Measurements from ENCODE around the gene TTBK2. TPM values are rescaled to one million over a fixed set of nuclear protein-coding genes. Genes with fewer than 3 reads are reported as not detected.

Gene TTBK2
- total RNA-seq, 3 donors from 2014 or later (not counting 1 experiment from before 2014, with no cell fraction given): 17.5 to 25.9 (median 25.7) TPM

DNA sequence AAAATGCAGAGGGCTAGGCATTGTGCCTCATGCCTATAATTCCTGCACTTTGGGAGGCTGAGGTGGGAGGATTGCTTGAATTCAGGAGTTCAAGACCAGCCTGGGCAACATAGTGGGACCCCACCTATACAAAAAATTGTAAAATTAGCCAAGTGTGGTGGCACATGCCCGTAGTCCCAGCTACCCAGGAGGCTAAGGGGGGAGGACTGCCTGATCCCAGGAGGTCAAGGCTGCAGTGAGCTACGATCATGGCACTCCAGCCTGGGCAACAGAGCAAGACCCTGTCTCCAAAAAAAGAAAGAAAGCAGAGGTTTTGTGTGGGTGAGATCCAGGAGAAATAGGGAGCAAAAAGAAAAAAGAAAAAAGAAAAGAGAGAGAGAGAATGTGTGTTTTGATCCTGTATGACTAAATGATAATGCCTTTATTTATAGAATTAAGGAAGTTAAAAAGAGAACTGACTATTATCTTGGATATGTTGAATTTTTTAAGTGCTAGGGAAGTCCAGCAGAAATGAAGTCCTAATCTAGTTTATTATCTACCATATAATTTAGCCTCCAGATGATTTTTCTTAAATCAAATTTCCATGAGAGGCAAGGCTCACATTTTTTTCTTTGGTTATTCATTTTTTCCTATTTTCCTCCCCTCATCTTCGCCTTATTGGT, 4.8 kb downstream of the TTBK2 start:
- Mint-ChIP-seq H3K36me3 (no peaks in the 10 kb centered on the region), H3K4me3 (no peak overlapping the region), H3K27me3 (ENCODE audit: low read depth in 2 of 2) (no peaks in the 10 kb centered on the region), H3K27ac (no peak overlapping the region), H3K9me3 (no peaks in the 10 kb centered on the region), H3K4me1 (peaks cover 34 to 35% of the 10 kb centered on the region in 2 donors)
- Histone ChIP-seq H3K4me1 (ENCODE audit: control insufficient read depth, insufficient read depth, low read length) (peaks cover 10% of the 10 kb centered on the region), H3K9me3 (ENCODE audit: control insufficient read depth, insufficient read depth, low read length) (no peaks in the 10 kb centered on the region), H3K27ac (ENCODE audit: low read length) (no peak overlapping the region), H3K27me3 (ENCODE audit: control insufficient read depth, insufficient read depth, low read length) (no peaks in the 10 kb centered on the region), H3K4me3 (ENCODE audit: low read length) (no peak overlapping the region), H3K36me3 (ENCODE audit: control insufficient read depth, insufficient read depth, low read length) (no peaks in the 10 kb centered on the region)
- 97% methylated on average over 2 of the region's 3 CpGs for WGBS (ENCODE audit: insufficient coverage)
- no peak for DNase-seq
- intact Hi-C loops (cut with micrococcal nuclease): no loop called here
- TF ChIP-seq, protein P1, sequence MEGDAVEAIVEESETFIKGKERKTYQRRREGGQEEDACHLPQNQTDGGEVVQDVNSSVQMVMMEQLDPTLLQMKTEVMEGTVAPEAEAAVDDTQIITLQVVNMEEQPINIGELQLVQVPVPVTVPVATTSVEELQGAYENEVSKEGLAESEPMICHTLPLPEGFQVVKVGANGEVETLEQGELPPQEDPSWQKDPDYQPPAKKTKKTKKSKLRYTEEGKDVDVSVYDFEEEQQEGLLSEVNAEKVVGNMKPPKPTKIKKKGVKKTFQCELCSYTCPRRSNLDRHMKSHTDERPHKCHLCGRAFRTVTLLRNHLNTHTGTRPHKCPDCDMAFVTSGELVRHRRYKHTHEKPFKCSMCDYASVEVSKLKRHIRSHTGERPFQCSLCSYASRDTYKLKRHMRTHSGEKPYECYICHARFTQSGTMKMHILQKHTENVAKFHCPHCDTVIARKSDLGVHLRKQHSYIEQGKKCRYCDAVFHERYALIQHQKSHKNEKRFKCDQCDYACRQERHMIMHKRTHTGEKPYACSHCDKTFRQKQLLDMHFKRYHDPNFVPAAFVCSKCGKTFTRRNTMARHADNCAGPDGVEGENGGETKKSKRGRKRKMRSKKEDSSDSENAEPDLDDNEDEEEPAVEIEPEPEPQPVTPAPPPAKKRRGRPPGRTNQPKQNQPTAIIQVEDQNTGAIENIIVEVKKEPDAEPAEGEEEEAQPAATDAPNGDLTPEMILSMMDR (IDR thresholded peaks at IDR 0.05): no peak
- ATAC-seq: no peak

DNA sequence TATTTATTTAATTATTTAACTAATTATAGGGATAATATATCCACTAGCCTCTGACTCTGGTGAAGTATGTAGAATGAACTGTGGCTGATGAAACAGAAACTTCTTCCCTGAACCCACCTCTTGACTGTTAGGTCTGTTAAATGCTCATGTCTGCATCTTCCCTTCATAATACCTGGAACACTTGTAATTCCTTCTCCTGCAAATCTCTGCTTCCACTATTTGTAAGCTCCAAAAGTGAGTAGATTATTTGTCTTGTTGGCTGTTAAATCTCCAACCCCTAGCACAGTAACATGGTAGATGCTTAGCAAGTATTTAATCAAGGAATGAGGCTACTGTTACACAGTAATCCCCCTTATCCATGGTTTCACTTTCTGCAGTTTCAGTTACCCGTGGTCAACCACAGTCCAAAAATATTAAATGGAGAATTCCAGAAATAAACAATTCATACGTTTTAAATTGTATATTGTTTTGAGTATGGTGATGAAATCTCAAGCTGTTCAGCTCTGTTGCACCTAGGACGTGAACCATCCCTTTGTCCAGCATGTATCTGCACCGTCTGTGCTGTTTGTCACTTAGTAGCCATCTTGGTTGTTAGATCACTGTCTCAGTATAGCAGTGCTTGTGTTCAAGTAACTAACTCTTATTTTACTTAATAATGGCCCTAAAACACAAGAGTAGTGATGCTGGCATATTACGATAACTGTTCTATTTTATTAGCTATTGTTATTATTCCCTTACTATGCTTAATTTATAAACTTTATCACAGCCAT, 5.7 kb downstream of the TTBK2 start:
- Mint-ChIP-seq H3K27me3 (ENCODE audit: low read depth in 2 of 2) (no peaks in the 10 kb centered on the region), H3K36me3 (no peaks in the 10 kb centered on the region), H3K27ac (peak overlapping the region in 1 of 2 donors; percentile 35), H3K4me3 (peak overlapping the region; percentile 10), H3K9me3 (no peaks in the 10 kb centered on the region), H3K4me1 (peaks cover 31 to 33% of the 10 kb centered on the region in 2 donors)
- ATAC-seq (peak in 1 of 3 donors; percentile 36), DNase-seq (peak in 1 of 2 donors; percentile 9)
- Histone ChIP-seq H3K27ac (ENCODE audit: low read length) (no peak overlapping the region), H3K27me3 (ENCODE audit: control insufficient read depth, insufficient read depth, low read length) (no peaks in the 10 kb centered on the region), H3K4me3 (ENCODE audit: low read length) (no peak overlapping the region), H3K9me3 (ENCODE audit: control insufficient read depth, insufficient read depth, low read length) (no peaks in the 10 kb centered on the region), H3K36me3 (ENCODE audit: control insufficient read depth, insufficient read depth, low read length) (no peaks in the 10 kb centered on the region), H3K4me1 (ENCODE audit: control insufficient read depth, insufficient read depth, low read length) (peaks cover 8% of the 10 kb centered on the region)
- intact Hi-C loops (cut with micrococcal nuclease): no loop called here
- 12% methylated on average over 3 of the region's 5 CpGs for WGBS (ENCODE audit: insufficient coverage)
- TF ChIP-seq, protein P1 (IDR thresholded peaks at IDR 0.05): no peak

DNA sequence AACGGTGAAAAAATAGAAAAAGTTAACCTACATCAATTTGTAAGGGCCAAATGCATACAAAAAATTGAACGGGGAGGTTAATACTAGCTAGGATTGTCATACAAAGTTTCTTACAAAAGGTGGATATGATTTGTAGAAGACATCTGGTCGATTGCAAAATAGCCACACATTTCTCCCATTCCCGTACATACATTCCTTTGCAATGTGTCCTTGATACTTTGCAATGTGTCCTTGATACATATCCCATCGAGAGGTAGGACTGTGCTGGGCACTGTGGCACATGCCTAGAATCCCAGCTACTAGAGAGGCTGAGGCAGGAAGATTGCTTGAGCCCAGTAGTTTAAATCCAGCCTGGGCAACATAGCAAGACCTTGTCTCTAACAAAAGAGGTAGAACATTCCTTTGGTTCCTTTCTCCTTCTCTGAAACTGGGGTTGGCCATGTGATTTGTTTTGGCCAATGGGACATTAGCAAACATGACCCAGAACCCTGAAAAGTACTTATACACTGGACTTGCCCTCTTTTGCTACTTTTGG, 9.5 kb downstream of the TTBK2 start:
- ATAC-seq: no peak
- no peaks in the 10 kb centered on the region for H3K9me3 Mint-ChIP-seq
- no peaks in the 10 kb centered on the region for H3K36me3 ChIP-seq (ENCODE audit: control insufficient read depth, insufficient read depth, low read length)
- peaks cover 5% of the 10 kb centered on the region for H3K4me1 ChIP-seq (ENCODE audit: control insufficient read depth, insufficient read depth, low read length)
- DNase-seq: no peak
- no peak overlapping the region for H3K27ac ChIP-seq (ENCODE audit: low read length)
- WGBS (ENCODE audit: insufficient coverage): 97% methylated on average over 3 of the region's 5 CpGs
- no peaks in the 10 kb centered on the region for H3K27me3 ChIP-seq (ENCODE audit: control insufficient read depth, insufficient read depth, low read length)
- intact Hi-C loops (cut with micrococcal nuclease): no loop called here
- H3K27ac Mint-ChIP-seq: no peak overlapping the region
- H3K4me1 Mint-ChIP-seq: peaks cover 22 to 31% of the 10 kb centered on the region in 2 donors
- no peaks in the 10 kb centered on the region for H3K9me3 ChIP-seq (ENCODE audit: control insufficient read depth, insufficient read depth, low read length)
- no peaks in the 10 kb centered on the region for H3K27me3 Mint-ChIP-seq (ENCODE audit: low read depth in 2 of 2)
- no peaks in the 10 kb centered on the region for H3K36me3 Mint-ChIP-seq
- H3K4me3 ChIP-seq (ENCODE audit: low read length): no peak overlapping the region
- H3K4me3 Mint-ChIP-seq: no peak overlapping the region
- TF ChIP-seq, protein P1 (IDR thresholded peaks at IDR 0.05): no peak

Measured in natural killer cell (primary cell).